Stomach (tissue), 4 donors: ENCODE data around the gene RBM41.
"Not testable (repeated sequence)": the region's sequence is repeated elsewhere in the genome, so short reads cannot be mapped to it uniquely, and the experiment has no call there.

Experiments
- CTCF ChIP-seq, 7 experiments: fragments of 450-650 bp in 4 of 7; fragments of 200-600 bp in 3 of 7; sonication (generic) in 3 of 7; IDR thresholded peaks; one replicate each; pipeline ENCODE4 v1.5.1; 2016 to 2019; ENCODE audit warnings: antibody characterized with exemption in 7 of 7, control low read depth in 2 of 7, mild to moderate bottlenecking in 1 of 7
- EP300 ChIP-seq: sonication (generic); formaldehyde crosslinking; IDR thresholded peaks from one replicate; pipeline ENCODE4 v1.6.1; 2017; ENCODE audit warnings: antibody characterized with exemption
- POLR2A ChIP-seq, 4 donors: fragments of 450-650 bp; IDR thresholded peaks; one replicate each; pipeline ENCODE4 v1.6.1; 2016; ENCODE audit warnings: antibody characterized with exemption in 4 of 4, control low read depth in 2 of 4, mild to moderate bottlenecking in 1 of 4, moderate library complexity in 1 of 4
- POLR2AphosphoS5 ChIP-seq, 3 donors: sonication (generic); formaldehyde crosslinking; IDR thresholded peaks; one replicate each; pipeline ENCODE4 v1.6.1; 2016; ENCODE audit warnings: antibody characterized with exemption in 3 of 3

- not testable (repeated sequence) for TF ChIP-seq CTCF (IDR thresholded peaks at IDR 0.05); POLR2AphosphoS5 (IDR thresholded peaks at IDR 0.05); POLR2A (IDR thresholded peaks at IDR 0.05); EP300
Observed at GRCh38 chrX:107155621-107156430, 37.2 kb upstream of the RBM41 start.
